IMR-90 (cell line): ENCODE measurements around the gene SNAP91. TPM values are rescaled to one million over a fixed set of nuclear protein-coding genes. Genes with fewer than 3 reads are reported as not detected.

ENCODE experiments used
- ATAC-seq: fragments of 200-7000 bp; cut with Tn5 transposase; 2 replicates; pipeline ENCODE4 v1.9.1; 2020; ENCODE audit warnings: low read depth, mild to moderate bottlenecking, moderate library complexity
- BruUV-seq: library from RNA; stranded (reverse); fragments of 400-500 nt; replicated peaks from 2 replicates; lab custom pipeline; 2021; lab: Mats Ljungman, UMichigan
- CTCF ChIA-PET: fragments of 300-600 bp; formaldehyde crosslinking; extraction: SDS; loops from one replicate; lab custom pipeline; 2021; ENCODE audit warnings: antibody characterized with exemption; lab: Yijun Ruan, JAX
- POLR2A ChIA-PET: fragments of 300-600 bp; sonication (Branson Sonifier 250); formaldehyde crosslinking; loops from one replicate; lab custom pipeline; 2022; ENCODE audit warnings: antibody characterized with exemption; ENCODE audit not compliant: unreplicated experiment; lab: Charles Lee
- DNase-seq: peaks from one replicate; pipeline ENCODE4 v3.0.0; 2013
- H2AFZ ChIP-seq: replicated peaks from 2 replicates; pipeline ENCODE3; 2013; ENCODE audit warnings: low read length, mild to moderate bottlenecking; ENCODE audit not compliant: poor library complexity
- H2AK5ac ChIP-seq: 2 replicates; pipeline ENCODE4 v1.6.1; 2013; ENCODE audit warnings: low read depth, low read length, inconsistent platforms
- H2AK9ac ChIP-seq: replicated peaks from 2 replicates; pipeline ENCODE3; 2013; ENCODE audit warnings: mild to moderate bottlenecking, low read depth, low read length, moderate library complexity; ENCODE audit not compliant: poor library complexity
- H2BK120ac ChIP-seq: 2 replicates; pipeline ENCODE4 v1.6.1; 2013; ENCODE audit warnings: low read depth, low read length, inconsistent platforms
- H2BK15ac ChIP-seq: 3 replicates; pipeline ENCODE4 v1.6.1; 2013; ENCODE audit warnings: low read depth, low read length, inconsistent platforms
- H2BK20ac ChIP-seq: 2 replicates; pipeline ENCODE4 v1.6.1; 2013; ENCODE audit warnings: low read depth, mild to moderate bottlenecking, inconsistent platforms, low read length, moderate library complexity
- H2BK5ac ChIP-seq: 2 replicates; pipeline ENCODE4 v1.6.1; 2013; ENCODE audit warnings: mild to moderate bottlenecking, low read depth, low read length, inconsistent platforms; ENCODE audit not compliant: poor library complexity, severe bottlenecking
- H3K14ac ChIP-seq: replicated peaks from 2 replicates; pipeline ENCODE4 v1.6.1; 2013; ENCODE audit warnings: low read depth, low read length, inconsistent platforms
- H3K18ac ChIP-seq: 2 replicates; pipeline ENCODE4 v1.6.1; 2013; ENCODE audit warnings: low read depth, low read length, control low read depth
- H3K23ac ChIP-seq: 2 replicates; pipeline ENCODE4 v1.6.1; 2013; ENCODE audit warnings: low read depth, low read length, inconsistent platforms
- H3K27ac ChIP-seq: 2 replicates; pipeline ENCODE4 v1.5.1; 2013; ENCODE audit warnings: mild to moderate bottlenecking, control low read depth, low read length; ENCODE audit not compliant: insufficient read depth
- H3K27me3 ChIP-seq: 2 replicates; pipeline ENCODE4 v1.6.1; 2013; ENCODE audit warnings: low read length; ENCODE audit not compliant: control insufficient read depth, insufficient read depth
- H3K36me3 ChIP-seq: 2 replicates; pipeline ENCODE4 v1.6.1; 2013; ENCODE audit warnings: low read length, mixed read lengths; ENCODE audit not compliant: control insufficient read depth, insufficient read depth
- H3K4ac ChIP-seq: 2 replicates; pipeline ENCODE4 v1.6.1; 2013; ENCODE audit warnings: low read depth, low read length, inconsistent platforms
- H3K4me1 ChIP-seq: 2 replicates; pipeline ENCODE4 v1.6.1; 2013; ENCODE audit warnings: low read length, mixed read lengths; ENCODE audit not compliant: control insufficient read depth, insufficient read depth
- H3K4me2 ChIP-seq: 2 replicates; pipeline ENCODE4 v1.6.1; 2013; ENCODE audit warnings: low read depth, mild to moderate bottlenecking, control low read depth, low read length, moderate library complexity
- H3K4me3 ChIP-seq: 2 replicates; pipeline ENCODE4 v1.5.1; 2013; ENCODE audit warnings: low read depth, mild to moderate bottlenecking, control low read depth, low read length, moderate library complexity; ENCODE audit not compliant: insufficient read depth
- H3K56ac ChIP-seq: 2 replicates; pipeline ENCODE4 v1.6.1; 2013; ENCODE audit warnings: low read length, inconsistent platforms; ENCODE audit not compliant: insufficient read depth; ENCODE audit errors: extremely low read depth
- H3K79me1 ChIP-seq, 2 experiments: 2 replicates each; pipeline ENCODE4 v1.6.1; 2013; ENCODE audit warnings: low read length in 2 of 2, inconsistent platforms in 1 of 2, low read depth in 1 of 2
- H3K9ac ChIP-seq: 2 replicates; pipeline ENCODE4 v1.6.1; 2013; ENCODE audit warnings: low read depth, low read length, control low read depth
- H3K9me1 ChIP-seq: 2 replicates; pipeline ENCODE4 v1.6.1; 2013; ENCODE audit warnings: low read length, inconsistent platforms; ENCODE audit not compliant: insufficient read depth
- H3K9me3 ChIP-seq: 2 replicates; pipeline ENCODE4 v1.6.1; 2013; ENCODE audit warnings: low read length; ENCODE audit not compliant: control insufficient read depth, insufficient read depth
- H4K20me1 ChIP-seq: 2 replicates; pipeline ENCODE4 v1.6.1; 2013; ENCODE audit warnings: low read length, inconsistent platforms; ENCODE audit not compliant: insufficient read depth
- H4K5ac ChIP-seq: 2 replicates; pipeline ENCODE4 v1.6.1; 2013; ENCODE audit warnings: mild to moderate bottlenecking, low read depth, low read length, control low read depth
- H4K8ac ChIP-seq, 2 experiments: 2 replicates each; pipeline ENCODE4 v1.6.1; 2013; ENCODE audit warnings: low read depth in 2 of 2, low read length in 2 of 2, control low read depth in 1 of 2, inconsistent platforms in 1 of 2
- H4K91ac ChIP-seq: 2 replicates; pipeline ENCODE4 v1.6.1; 2013; ENCODE audit warnings: low read depth, low read length, inconsistent platforms; ENCODE audit not compliant: insufficient read depth
- BHLHE40 ChIP-seq: fragments of 150-350 bp; IDR thresholded peaks from 2 replicates; pipeline ENCODE4 v1.6.1; 2016; ENCODE audit warnings: mild to moderate bottlenecking, low read depth, low read length
- CEBPB ChIP-seq: IDR thresholded peaks from 2 replicates; pipeline ENCODE4 v1.6.1; 2012; ENCODE audit warnings: low read depth, low read length, improper control_type of control experiment
- CHD1 ChIP-seq: IDR thresholded peaks from 2 replicates; pipeline ENCODE4 v1.6.1; 2012; ENCODE audit warnings: low read depth, low read length, improper control_type of control experiment
- CTCF ChIP-seq: conservative IDR thresholded peaks from 2 replicates; pipeline ENCODE4 v1.5.1; 2012; ENCODE audit warnings: mild to moderate bottlenecking, low read depth, low read length, improper control_type of control experiment
- ELK1 ChIP-seq: fragments of 150-350 bp; IDR thresholded peaks from 2 replicates; pipeline ENCODE4 v1.6.1; 2016; ENCODE audit warnings: low read depth, mild to moderate bottlenecking, low read length, moderate library complexity, borderline replicate concordance
- FOS ChIP-seq: fragments of 150-350 bp; IDR thresholded peaks from 2 replicates; pipeline ENCODE4 v1.6.1; 2016; ENCODE audit warnings: low read depth, low read length
- MAFK ChIP-seq: IDR thresholded peaks from 2 replicates; pipeline ENCODE4 v1.6.1; 2012; ENCODE audit warnings: low read depth, low read length, improper control_type of control experiment
- MAZ ChIP-seq: IDR thresholded peaks from 2 replicates; pipeline ENCODE4 v1.6.1; 2012; ENCODE audit warnings: low read depth, mild to moderate bottlenecking, low read length, improper control_type of control experiment, moderate library complexity, borderline replicate concordance
- MXI1 ChIP-seq: IDR thresholded peaks from 2 replicates; pipeline ENCODE4 v1.6.1; 2012; ENCODE audit warnings: low read depth, mild to moderate bottlenecking, low read length, moderate library complexity, borderline replicate concordance
- NFE2L2 ChIP-seq: fragments of 150-350 bp; IDR thresholded peaks from 2 replicates; pipeline ENCODE4 v1.6.1; 2016; ENCODE audit warnings: low read depth, mild to moderate bottlenecking, low read length
- POLR2A ChIP-seq: IDR thresholded peaks from 2 replicates; pipeline ENCODE4 v1.6.1; 2012; ENCODE audit warnings: mild to moderate bottlenecking, low read depth, low read length
- RAD21 ChIP-seq: IDR thresholded peaks from 2 replicates; pipeline ENCODE4 v1.6.1; 2012; ENCODE audit warnings: low read length, improper control_type of control experiment
- RCOR1 ChIP-seq: IDR thresholded peaks from 2 replicates; pipeline ENCODE4 v1.6.1; 2012; ENCODE audit warnings: mild to moderate bottlenecking, low read length, improper control_type of control experiment; ENCODE audit not compliant: insufficient replicate concordance
- RFX5 ChIP-seq: IDR thresholded peaks from 2 replicates; pipeline ENCODE4 v1.8.0; 2012; ENCODE audit warnings: low read depth, mild to moderate bottlenecking, low read length, moderate library complexity
- SMC3 ChIP-seq: fragments of 150-350 bp; IDR thresholded peaks from 2 replicates; pipeline ENCODE4 v1.6.1; 2016; ENCODE audit warnings: low read depth, mild to moderate bottlenecking, antibody characterized with exemption, low read length, moderate library complexity
- USF2 ChIP-seq: fragments of 150-350 bp; IDR thresholded peaks from 2 replicates; pipeline ENCODE4 v1.6.1; 2017; ENCODE audit warnings: mild to moderate bottlenecking, antibody characterized with exemption, low read length, low read depth
- dilution Hi-C: fragments of 300-500 bp; cut with HindIII; formaldehyde crosslinking; loops from one replicate; pipeline ENCODE4 v1.14.3; 2018; ENCODE audit warnings: low sequenced_read_pairs; ENCODE audit not compliant: unreplicated experiment
- in situ Hi-C: fragments of 300-500 bp; cut with MboI; formaldehyde crosslinking; loops from 3 replicates; pipeline ENCODE4 v1.14.3; 2019; ENCODE audit warnings: low sequenced_read_pairs, inconsistent platforms, mixed read lengths
- intact Hi-C: fragments of 100-400 bp; cut with micrococcal nuclease; formaldehyde crosslinking; loops from 2 replicates; pipeline ENCODE4 v1.10.0; 2022
- polyA plus RNA-seq, 3 experiments: library from polyadenylated mRNA; depleted of rRNA; stranded (reverse); fragments of >200 nt; gene quantifications; 2 replicates each; pipeline ENCODE4 v1.2.3, GENCODE V29; 2012; ENCODE audit warnings: low replicate concordance in 1 of 3
- total RNA-seq: library from RNA; depleted of rRNA; stranded (reverse); fragments of >200 nt; gene quantifications from 2 replicates; pipeline ENCODE4 v1.2.3, GENCODE V29; 2012

The SNAP91 gene
- total and polyA plus RNA-seq, 2 of the 4 experiments (the other 2 are of a cell fraction): not detected

GRCh38 chr6:83594941-83595340, 114.0 kb downstream of the SNAP91 start:
- Histone ChIP-seq H3K23ac (no peak overlapping the region), H4K91ac (no peak overlapping the region), H3K36me3 (no peaks in the 10 kb centered on the region), H4K5ac (no peak overlapping the region), H3K9ac (no peak overlapping the region), H2BK5ac (no peak overlapping the region), H3K56ac (no peak overlapping the region), H4K8ac (no peak overlapping the region), H2BK20ac (no peak overlapping the region), H2BK15ac (no peak overlapping the region), H3K79me1 (no peaks in the 10 kb centered on the region), H3K27me3 (no peaks in the 10 kb centered on the region), H4K20me1 (no peaks in the 10 kb centered on the region), H3K4me1 (no peaks in the 10 kb centered on the region), H3K18ac (no peak overlapping the region), H2AK5ac (no peak overlapping the region), H3K9me1 (no peaks in the 10 kb centered on the region; the same call in 1 of the 2 replicates), H3K27ac (no peak overlapping the region), H2AK9ac (no peak overlapping the region), H3K4ac (no peak overlapping the region), H2BK120ac (no peak overlapping the region), H3K4me3 (no peak overlapping the region), H3K9me3 (no peaks in the 10 kb centered on the region), H3K14ac (no peak overlapping the region), H3K4me2 (no peak overlapping the region), H2AFZ (no peak overlapping the region)
- ATAC-seq (peak; percentile 83), DNase-seq (peak; percentile 46)
- dilution Hi-C loops: no loop called here
- TF ChIP-seq USF2 (no peak), BHLHE40 (no peak), NFE2L2 (no peak), FOS (no peak), RAD21 (no peak), RFX5 (no peak), CEBPB (no peak), POLR2A (no peak), CHD1 (no peak), MAZ (no peak), ELK1 (no peak), MAFK (no peak), CTCF (no peak), MXI1 (no peak), RCOR1 (no peak), SMC3 (no peak)
- POLR2A ChIA-PET: no interaction called here
- intact Hi-C loops: no loop called here
- no TSS peak for BruUV-seq
- CTCF ChIA-PET: no interaction called here
- in situ Hi-C loops: no loop called here
